ENCODE measurements around the gene N4BP2L1.

- TF ChIP-seq POLR2A (IDR thresholded peaks at IDR 0.05) (no peak), CTCF (IDR thresholded peaks at IDR 0.05) (no peak), POLR2AphosphoS5 (IDR thresholded peaks at IDR 0.05; ENCODE audit: insufficient read depth in 1 of 2, low read depth in 1 of 2) (no peak)
Measured at GRCh38 chr13:32430018-32430747, 2.3 kb upstream of the N4BP2L1 start.
